GM18868 (cell line): ENCODE data around the gene KRTAP5-9.
"Not testable (repeated sequence)": the region's sequence is repeated elsewhere in the genome, so short reads cannot be mapped to it uniquely, and the experiment has no call there.

ENCODE experiments used
- ATAC-seq: cut with Tn5 transposase; IDR thresholded peaks from one replicate; pipeline ENCODE4 v1.9.1; 2021; ENCODE audit warnings: mild to moderate bottlenecking, moderate library complexity; ENCODE audit not compliant: unreplicated experiment

Gene KRTAP5-9

DNA sequence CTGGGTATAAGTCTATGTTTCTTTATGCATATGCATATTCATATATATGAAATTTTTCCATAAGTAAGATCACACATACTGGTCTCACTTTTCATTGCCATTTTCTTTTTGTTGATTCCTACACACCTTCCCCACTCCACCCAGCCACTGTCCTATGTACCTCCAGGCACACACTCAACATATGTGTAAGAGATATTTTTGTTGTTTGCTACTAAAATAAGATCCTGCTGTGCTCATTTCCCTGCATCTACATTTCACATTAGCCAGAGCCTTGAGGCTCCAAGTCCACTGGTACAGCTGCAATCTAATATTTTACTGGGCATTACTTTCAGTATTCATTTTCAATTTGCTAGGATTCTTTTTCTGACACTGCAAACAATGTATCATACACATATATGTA is 9.0 kb downstream of the KRTAP5-9 start:
- no peak for ATAC-seq

DNA sequence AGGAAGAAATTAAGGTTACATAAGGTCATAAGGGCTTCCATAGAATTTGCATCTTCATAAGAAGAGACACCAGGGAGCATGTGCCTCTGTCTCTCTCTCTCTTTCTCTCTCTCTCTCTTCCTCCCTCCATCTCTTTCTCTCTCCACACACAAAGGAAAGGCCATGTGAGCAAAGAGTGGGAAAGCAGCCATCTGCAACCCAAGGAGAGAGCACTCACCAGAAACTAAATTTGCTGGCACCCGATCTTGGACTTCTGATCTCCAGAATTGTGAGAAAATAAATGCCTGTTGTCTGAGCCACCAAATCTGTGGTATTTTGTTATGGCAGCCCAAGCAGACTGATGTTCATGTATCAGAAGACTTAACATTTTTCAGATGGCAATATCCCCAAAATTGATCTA is 10.8 kb downstream of the KRTAP5-9 start:
- ATAC-seq = no peak

DNA sequence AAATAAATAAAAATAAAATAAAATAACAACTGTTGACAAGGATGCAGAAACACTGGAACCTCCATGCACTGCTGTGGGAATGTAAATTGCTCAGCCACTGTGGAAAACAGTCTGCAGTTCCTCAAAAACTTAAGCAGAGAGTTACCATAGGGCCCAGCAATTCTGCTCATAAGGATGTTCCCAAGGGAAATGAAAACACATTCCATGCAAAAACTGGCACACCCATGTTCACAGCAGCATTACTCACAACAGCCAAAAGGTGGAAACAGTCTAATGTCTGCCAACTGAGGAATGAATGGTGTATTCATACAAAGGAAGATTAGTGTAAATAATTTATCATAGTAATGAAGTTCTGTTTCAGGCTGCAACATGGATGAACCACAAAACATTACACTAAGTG is 13.9 kb downstream of the KRTAP5-9 start:
- no peak for ATAC-seq

DNA sequence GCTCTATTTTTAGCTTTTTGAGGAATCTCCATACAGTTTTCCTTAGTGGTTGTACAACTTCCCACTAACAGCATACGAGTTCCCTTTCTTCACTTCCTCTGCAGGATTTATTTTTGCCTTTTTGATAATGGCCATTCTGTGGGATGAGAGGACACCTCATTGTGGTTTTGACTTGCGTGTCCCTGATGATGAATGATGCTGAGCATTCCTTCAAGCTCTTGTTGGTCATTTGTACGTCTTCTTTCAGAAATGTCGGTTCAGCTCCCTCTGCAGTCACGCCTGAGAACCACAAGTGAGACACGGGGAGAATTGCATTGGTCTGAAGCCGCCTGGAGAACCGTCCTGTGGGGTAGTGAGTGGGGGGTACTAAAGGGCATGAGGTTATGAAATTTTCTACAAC is 15.2 kb downstream of the KRTAP5-9 start:
- ATAC-seq = no peak

DNA sequence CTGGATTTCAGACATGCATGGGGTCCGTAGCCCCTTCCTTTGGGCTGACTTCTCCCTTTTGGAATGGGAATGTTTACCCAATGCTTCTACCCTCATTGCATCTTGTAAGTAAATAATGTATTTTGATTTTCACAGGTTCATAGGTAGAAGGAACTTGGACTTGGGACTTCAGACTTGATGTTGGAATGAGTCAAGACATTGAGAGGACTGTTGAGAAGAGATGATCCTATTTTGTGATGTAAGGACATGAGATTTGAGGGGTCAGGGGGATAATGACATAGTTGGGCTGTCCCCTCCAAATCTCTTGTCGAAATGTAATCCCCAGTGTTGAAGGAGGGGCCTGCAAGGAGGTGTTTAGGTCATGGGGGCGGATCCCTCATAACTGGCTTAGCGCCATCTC is 16.2 kb downstream of the KRTAP5-9 start:
- ATAC-seq = no peak

DNA sequence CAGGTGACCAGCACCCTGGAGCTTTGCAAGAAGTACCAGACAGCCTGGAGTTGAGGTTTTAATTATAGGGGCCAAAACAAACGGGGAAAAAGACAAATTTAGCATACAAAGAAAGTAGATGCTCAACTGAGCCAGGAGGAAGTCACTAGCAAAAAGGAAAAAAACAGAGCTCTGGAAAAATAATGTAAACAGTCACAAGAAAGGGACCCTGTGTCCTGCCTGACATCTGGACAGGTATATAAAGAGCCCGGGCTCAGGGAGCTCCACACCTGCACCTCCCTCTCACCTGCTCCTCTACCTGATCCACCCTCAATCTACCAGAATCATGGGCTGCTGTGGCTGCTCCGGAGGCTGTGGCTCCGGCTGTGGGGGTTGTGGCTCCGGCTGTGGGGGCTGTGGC is 17.0 kb downstream of the KRTAP5-9 start, which contains the start of gene KRTAP5-10:
Gene KRTAP5-10, plus strand, starts transcription at position 301 of the 400 bp plus-strand sequence. Its CDS starts 25 bp downstream, at position 326.
- ATAC-seq = no peak

DNA sequence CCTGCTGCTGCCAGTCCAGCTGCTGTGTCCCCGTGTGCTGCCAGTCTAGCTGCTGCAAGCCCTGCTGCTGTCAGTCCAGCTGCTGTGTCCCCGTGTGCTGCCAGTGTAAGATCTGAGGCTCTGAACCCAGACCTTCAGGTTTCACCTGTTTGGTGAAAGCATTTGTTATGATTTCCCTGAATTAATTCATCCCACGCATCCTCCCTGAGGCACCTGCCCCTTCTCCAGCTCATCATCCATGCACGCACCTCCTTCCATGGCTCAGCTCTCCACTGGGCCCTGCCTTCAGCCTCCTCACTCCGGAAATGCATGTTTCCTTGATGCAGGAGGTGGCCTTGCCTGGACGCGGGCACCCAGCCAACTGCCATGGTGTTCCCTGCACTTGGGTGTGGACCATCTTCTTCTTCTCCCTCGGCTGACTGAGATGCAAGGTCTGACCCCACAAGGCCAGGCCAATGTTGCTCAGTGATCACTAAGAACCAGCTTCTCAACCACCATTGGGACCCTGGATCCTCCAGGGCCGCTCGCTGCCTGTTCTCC is 17.9 kb downstream of the KRTAP5-9 start:
- ATAC-seq = no peak

DNA sequence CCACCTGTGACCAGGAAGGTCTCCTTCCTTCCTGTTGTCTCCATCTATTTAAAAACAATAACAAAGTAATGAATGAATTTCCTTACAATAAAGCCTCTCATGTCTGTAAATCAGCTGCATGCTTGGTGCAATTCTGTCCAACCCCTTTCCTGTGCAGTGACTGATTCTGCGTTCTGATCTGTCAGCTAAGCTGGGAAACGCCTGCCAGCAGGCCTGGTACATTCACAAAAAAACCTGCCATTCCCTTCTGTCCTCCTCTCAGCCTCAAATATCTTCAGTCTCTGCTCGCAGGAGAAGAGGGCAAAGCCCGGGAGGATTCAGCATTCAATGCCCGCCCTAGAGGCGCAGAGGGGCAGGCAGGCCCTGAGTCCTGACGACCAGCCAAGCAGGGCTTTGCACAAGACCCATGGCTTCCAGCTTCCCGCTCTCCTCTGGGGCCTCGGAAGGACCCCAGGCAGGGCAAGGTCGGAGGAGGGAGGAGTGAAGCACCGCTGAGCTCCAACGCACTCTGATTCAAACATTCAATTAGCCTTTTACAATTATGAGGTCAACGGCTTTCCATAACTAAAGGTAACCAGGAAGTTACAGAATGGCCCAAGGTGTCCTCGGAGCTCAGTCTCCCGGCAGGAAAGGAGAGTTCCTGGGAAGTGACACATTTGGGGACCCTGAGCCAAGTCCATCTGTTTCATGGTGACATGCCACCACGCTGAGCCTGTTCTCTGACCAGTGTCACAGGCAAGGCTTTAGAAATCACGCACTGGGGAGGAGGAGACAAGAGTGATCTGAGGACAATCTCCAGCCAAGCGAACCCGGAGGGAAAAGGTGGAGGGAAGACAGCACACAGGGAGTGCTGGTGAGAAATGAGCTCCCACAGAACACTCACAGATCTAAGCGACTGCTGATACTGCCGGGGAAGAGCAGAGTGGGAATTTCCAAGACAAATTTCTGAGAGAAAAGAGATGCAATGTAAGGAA is 18.7 kb downstream of the KRTAP5-9 start:
- not testable (repeated sequence) for ATAC-seq

DNA sequence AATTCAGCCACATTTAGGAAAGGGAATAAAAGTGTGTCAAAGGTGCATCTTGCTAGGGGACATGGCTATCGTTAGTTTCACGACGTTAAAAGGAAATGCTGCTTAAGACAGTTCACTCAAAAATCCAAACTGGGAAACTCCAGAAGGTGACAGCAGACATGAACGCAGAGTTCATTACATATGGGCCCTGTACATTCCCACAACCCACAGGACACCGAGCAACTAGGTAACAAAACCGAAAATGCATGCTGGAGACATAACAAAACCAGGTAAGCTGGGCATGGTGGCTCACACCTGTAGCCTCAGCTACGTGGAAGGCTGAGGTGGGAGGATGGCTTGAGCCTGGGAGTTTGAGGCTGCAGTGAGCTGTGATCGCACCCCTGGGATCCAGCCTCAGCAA is 19.4 kb downstream of the KRTAP5-9 start:
- ATAC-seq = not testable (repeated sequence)

DNA sequence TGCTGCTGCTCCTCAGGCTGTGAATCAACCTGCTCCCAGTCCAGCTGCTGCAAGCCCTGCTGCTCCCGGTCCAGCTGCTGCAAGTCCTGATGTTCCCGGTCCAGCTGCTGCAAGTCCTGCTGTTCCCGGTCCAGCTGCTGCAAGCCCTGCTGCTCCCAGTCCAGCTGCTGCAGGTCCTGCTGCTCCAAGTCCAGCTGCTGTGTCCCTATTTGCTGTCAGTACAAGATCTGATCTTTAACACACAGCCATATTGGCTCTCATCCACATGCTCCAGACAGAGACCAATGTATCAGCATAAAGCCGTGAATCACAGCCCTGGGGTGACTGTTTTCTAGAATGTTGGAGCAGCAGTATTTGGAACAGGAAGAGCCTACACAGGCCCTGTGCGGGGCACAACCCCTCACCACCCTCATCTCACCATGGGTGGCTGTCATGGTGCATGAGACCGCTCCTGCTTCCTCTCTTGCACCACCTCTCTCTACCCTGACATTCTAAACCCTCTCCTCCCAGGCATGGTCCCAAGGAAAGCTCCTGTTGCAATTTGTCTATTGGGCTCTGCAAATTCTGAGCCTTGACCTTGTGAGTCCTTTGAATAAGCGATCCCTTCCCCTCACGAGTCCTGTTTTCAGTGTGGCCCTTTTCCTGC is 20.6 kb downstream of the KRTAP5-9 start:
- ATAC-seq = no peak

DNA sequence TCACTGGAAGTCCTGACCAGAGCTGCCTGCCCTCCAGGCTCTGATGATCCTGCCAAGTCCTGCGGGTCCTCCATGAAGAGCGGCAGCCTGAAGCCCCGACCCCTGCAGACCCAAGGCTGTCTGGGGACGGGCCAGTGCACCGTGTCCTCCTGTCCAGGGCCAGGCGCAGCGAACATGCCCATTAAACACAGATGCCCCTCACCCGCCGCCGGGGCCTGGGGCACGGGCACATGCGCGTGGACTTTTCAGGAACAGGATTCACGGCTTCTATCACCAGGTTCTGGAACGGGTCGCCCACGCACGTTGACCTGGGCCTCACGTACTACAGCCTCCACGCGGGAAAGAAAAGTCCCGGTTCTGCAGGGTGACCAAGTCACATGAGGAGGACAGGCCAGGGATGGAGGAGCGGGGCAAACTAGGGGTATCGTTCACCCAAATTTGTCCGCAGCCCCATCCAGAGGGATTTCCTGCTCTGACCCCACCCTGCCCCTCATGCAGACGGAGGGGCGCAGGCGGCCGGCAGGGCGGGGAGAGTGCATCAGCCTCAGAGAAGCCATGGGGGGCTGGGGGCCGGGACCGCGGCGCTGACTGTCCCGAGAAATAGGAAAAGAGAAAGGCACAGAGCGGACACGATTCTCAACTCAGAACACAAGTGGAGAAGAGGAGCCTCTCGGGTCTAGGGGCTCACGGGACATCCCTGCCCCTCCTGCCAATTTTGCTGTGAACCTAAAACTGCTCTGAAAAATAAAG is 23.1 kb downstream of the KRTAP5-9 start:
- ATAC-seq = not testable (repeated sequence)

DNA sequence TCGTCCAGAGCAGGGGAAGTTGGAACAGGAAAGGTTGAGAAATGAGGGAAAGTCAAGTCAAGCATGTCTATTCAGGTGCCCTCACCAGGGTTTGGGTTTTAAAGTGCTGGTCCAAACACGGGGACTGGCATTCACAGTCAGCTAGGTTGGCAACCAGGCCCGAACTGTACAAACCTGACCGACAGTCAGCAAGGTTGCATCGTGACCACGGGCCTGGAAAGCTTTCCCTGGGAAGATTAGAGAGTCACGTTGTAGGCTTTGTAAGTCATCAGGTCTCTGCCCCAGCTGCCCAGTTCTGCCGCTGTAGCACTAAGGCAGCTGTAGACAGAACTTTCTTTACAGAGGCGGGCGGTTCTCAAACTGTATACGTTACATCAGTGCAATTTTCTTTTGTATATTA is 24.6 kb downstream of the KRTAP5-9 start:
- no peak for ATAC-seq

DNA sequence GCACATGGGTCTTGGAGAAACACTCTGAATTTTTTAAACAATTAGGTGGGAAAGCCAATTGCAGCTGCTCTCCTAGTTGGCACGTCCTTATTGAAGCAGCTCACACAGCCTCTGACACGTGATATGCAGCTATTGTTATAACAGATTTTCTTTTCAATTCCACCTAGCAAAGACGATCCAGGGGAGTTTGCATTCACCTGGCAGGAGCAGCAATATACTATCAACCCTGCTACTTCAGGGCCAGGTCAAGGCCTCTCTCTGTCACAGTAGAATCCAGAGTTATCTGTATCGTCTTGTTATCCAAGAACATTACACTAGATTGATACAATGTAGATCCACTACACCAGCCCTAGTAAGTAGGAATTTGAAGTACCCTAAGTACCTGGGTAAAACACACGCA is 26.2 kb downstream of the KRTAP5-9 start:
- no peak for ATAC-seq

DNA sequence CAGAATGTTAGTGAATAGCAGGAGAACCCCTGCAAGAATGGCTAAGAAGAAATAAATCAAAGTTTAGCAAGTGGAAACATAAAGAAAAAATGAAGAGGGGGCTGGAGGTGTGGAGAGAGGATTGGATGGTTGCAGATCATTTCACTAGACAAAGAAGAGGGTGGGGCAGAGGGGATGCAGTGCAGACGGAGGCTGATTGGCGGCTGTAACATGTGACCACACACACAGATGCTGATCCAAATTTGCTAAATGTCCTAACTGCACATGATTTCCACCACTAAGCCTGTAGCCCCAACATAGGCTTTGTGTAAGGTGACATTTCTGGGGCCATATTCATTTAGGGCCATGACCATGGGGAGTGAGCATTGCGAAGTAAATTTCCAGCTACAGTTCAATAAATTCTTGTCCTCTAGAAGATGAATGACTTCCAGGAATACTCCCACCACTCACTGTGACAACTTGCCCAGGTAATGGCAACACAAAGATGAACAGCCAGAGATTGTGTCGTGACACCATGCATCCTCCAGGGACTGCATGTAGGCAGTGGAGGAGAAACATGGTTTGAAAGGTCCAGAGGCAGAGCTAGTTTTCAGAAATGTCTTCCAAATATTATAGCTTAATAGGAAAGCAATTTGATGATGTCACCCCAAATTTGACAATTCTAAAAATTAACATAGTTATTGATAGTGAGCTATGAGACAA is 27.7 kb downstream of the KRTAP5-9 start:
- ATAC-seq = no peak

DNA sequence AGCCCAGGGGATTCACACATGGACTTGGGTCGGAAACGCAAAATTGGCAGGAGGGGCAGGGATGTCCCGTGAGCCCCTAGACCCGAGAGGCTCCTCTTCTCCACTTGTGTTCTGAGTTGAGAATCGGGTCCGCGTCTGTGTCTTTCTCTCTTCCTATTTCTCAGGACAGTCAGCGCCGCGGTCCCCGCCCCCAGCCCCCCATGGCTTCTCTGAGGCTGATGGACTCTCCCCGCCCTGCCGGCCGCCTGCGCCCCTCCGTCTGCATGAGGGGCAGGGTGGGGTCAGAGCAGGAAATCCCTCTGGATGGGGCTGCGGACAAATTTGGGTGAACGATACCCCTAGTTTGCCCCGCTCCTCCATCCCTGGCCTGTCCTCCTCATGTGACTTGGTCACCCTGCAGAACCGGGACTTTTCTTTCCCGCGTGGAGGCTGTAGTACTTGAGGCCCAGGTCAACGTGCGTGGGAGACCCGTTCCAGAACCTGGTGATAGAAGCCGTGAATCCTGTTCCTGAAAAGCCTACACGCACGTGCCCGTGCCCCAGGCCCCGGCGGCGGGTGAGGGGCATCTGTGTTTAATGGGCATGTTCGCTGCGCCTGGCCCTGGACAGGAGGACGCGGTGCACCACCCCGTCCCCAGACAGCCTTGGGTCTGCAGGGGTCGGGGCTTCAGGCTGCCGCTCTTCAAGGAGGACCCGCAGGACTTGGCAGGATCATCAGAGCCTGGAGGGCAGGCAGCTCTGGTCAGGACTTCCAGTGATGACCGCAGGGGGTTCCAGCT is 28.7 kb downstream of the KRTAP5-9 start:
- not testable (repeated sequence) for ATAC-seq

DNA sequence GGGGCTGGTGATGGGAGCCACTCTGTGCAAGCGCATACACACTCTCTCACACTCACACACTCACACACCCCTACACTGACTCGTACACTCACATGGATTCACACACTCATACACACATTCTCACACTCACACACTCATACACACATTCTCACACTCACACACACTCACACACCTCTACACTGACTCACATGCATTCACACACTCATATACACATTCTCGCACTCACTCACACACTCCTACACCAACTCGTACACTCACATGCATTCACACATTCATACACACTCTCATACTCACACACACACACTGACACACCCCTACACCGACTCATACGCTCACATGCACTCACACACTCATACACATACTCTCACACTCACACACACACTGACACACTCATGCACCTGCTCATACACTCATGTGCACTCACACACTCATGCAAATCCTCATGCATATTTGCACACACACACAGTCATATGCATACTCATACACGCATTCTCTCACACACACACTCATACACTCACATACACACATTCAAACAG is 29.3 kb downstream of the KRTAP5-9 start:
- no peak for ATAC-seq

DNA sequence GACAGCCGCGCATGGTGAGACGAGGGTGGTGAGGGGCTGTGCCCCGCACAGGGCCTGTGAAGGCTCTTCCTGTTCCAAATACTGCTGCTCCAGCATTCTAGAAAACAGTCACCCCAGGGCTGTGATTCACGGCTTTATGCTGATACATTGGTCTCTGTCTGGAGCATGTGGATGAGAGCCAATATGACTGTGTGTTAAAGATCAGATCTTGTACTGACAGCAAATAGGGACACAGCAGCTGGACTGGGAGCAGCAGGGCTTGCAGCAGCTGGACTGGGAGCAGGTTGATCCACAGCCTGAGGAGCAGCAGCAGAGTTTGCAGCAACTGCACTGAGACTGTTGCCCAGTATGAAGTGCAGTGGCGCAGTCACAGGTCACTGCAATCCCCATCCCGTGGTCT is 31.3 kb downstream of the KRTAP5-9 start:
- not testable (repeated sequence) for ATAC-seq

DNA sequence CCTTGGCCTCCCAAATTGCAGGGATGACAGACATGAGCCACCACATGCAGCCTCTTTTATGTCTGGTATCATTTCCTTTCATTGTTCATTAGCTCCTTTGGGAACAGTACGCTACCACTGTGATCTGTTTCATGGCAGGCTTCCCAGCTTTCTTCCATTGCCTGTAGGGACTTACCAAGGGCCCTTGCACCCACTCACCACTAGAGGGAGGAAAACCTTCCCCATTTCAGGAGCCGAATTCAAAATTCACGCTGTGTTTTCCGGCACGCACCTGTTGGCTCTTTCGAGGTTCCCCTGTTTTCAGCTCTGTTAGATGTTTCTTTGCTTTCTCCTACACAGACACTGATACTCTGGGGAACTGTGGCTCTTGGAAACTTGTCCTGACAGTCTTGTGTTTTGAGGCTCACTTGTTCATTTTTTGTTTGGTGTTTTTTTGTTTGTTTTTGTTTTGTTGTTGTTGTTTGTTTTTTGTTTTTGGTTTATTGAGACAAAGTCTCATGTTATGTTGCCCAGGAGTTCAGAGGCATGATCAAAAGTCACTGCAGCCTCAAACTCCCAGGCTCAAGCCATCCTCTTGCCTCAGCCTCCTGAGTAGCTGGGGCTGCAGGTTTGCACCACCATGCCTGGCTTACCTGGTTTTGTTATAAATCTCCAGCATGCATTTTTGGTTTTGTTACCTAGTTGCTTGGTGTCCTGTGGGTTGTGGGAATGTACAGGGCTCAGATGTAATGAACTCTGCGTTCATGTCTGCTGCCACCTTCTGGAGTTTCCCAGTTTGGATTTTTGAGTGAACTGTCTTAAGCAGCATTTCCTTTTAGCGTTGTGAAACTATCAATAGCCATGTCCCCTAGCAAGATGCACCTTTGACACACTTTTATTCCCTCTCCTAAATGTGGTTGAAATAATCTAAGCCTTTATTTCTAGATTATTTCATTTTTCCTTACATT is 32.1 kb downstream of the KRTAP5-9 start:
- no peak for ATAC-seq
